Hematopoietic multipotent progenitor cell treated with erythropoietin and hydrocortisone succinate and interleukin-3 and kit ligand, for 4 days (in vitro differentiated cells): ENCODE results near the gene PTPRE.

Experiments used
- DNase-seq: peaks from one replicate; pipeline ENCODE4 v3.0.0-alpha.2; 2015

PTPRE gene

DNA sequence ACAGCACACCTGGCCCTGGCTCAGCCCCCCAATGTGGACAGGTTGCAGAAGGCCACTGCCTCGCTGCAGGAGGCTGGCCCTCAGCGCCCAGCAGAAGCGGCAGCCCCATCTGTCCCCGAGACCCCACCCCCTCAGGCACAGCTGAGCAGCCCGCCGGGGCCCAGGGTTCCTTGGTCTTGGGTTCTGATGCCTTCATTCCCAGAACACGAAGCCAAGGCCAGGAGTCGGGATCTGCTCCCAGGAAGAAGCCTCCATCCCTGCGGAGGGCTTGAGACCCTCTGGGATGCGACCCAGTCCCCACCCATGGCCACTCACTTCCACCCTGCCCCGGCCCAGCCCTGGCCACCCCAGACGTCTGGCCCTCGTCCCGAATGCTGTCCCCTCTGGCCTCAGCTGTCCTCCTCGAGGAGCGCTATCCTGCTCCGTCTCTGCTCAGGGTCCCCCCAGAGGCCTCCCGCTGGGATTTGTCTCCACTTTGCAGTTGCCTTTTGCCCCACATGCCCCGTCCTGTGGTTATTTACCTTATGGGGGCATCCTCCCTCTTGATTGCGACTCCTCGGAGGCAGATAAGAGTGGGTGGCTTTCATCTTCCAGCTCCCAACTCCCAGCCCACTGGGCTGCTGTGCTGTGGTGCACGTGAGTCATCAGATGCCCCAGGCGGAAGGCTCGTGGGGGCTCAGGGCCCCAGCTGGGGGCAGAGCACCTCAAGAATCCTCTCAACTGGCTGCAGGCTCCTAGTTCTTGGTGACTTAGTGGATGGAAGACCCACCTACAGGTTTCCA is 121.8 kb downstream of the PTPRE start:
- no peak for DNase-seq

DNA sequence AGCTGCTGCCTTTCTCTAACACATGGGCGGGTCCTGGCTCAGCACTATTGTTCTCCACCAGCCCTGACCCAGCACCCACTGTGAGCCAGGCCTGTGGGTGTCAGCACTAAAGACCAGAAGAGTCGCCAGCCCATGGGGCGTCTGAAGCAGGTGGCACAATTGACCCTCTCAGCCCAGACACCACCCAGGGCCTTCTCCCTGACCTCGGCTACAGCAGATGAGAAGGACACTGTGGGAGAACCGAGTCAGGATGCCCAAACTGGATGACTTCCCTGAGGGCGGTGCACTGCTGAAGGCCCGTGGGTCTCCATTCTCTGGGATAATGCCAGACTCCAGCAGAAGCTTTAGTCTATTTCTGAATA is 122.4 kb downstream of the PTPRE start:
- no peak for DNase-seq

DNA sequence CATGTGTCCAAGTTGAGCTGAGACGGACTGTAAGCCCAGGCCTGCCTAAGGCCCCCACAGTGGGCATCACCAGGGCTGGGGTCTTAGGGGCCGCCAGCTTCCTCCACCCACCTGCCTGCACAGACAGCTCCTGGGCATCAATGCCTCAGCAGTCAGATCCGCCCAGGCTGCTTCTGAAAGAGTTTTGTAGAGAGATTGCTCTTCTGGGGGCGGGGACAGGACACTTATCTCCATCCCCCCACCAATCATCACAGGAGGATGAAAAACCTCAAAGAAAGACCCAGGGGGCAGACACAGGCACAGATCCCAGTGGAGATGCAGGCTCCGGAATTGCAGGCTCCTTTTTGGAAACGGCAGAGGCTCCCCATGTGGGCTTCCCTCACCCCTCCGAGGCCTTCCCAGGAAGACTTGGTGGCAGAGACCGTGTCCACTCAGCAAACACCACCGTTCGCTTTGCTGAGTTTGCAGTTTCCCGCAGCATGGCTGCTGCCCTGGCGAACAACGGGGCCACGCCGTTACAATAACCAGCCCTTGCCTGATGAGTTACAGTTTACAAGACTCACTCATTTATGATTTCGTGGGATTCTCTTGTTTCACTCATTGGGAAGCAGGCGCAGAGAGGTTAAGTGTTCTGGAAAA is 122.9 kb downstream of the PTPRE start:
- DNase-seq: no peak

DNA sequence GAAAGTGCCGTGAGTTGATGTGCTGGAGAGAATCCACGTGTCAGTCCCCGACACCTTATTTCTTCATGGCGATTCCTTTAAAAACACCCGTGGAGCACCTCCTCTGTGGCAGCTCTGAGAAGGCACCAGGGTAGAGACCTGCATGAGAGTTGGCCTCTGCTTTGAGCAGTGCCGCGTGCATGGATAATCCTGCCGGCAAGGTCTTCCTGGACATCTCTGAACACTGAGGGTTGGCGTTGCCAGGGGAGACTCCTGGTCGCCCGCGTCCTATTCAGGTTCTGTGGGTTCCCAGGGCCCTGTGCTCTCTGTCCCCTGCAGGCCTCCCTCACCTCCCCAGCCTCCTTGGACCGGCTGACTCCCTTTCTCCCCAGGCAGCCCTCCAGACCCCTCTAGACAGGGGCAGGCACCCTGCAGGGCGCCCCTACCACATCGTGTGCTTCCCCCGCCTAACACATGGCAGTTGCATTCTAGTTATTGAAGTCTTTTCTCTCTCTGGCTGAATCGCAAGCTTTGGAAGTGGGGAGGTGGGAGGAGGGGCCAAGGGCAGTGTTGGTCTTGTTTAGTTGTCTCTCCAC is 123.7 kb downstream of the PTPRE start:
- no peak for DNase-seq

GRCh38 chr10:128031216-128031615 is 124.3 kb downstream of the PTPRE start:
- no peak for DNase-seq

DNA sequence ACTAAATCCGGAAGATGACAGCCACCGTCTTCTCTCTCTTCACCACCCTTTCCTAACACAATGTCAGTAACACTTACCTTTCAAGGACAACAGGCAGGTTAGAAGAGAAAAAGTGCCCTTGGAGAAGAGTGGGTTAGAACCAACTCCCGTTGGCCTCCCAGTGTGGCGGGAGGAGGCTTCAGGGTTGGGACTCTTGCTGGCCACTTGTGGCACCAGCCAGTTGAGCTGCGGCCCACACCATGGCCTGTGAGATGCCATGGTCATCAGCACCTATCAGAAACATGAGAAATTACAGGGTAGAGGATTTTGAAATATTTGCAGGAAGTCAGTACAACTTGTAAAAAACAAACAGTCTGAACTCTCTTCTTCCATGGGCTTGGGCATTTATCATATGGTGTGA is 125.6 kb downstream of the PTPRE start:
- no peak for DNase-seq

DNA sequence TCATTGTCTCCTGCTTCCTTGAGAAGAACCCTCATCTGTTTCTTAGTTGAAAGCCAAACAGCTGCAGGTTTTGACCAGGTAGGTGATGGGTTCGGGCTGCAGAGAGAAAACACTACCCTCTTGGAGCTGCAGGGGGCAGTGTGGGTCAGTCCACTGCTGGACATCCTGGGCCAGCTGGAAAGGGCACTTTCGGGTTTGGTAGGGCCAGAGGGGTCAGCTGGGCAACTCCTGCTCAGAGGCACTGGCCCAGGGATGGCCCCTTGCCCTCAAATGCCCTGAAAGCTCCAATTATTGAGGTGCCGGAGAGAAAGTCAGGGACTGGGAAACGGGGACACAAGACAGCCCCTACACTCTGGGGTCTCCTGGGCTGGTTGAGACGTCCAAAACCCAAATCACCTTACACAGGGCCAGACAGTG is 128.7 kb downstream of the PTPRE start:
- peak; percentile 62 for DNase-seq

DNA sequence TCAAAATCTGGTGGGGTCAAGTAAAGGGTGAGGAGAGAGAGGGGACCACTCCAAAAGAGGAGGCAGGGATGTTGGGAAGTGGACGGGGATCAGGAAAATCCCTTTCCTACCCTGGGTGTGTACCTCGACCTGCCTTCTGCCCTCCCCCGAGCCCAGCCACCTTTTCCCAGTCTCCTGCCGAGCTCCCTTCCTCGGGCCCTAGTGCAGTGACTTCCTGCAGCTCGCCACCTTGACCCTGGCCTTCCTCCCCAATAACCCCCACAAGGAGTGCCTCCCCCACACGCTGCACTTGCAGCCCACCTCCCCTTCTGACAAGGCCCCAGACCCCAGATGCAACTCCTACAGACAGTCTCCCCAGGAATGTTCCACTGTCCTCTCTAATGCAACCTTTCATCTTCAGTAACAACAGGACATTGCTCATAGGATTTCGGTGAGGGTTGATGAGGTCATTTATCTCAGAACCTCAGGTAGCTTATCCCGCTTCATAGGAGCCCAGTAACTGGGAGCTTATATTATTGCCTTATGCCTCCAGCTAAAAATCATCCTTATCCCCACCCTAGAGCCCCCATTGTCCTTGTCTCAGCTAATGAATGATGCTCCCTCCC is 129.2 kb downstream of the PTPRE start:
- DNase-seq: no peak

GRCh38 chr10:128036746-128037543 is 130.0 kb downstream of the PTPRE start:
- no peak for DNase-seq

DNA sequence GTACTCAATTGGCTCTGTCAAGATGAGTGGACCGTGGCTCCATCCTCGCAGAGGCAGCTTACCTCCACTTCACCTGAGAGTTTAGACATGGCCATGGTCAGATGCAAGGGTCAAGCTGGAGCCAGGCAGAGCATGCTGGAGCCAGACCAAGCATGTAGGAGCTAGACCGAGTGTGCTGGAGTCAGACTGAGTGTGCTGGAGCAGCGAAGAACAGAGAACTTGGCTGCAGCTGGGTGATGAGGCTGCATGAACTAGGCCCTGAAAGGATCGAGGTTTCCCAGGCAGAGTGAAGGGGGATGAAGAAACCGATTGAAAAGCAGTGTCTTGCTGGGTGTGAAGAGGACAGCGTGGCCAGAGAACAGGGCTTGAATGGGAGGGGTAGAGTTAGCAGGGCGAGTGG is 133.2 kb downstream of the PTPRE start:
- no peak for DNase-seq

GRCh38 chr10:128040681-128041080 is 133.8 kb downstream of the PTPRE start:
- no peak for DNase-seq

GRCh38 chr10:128042131-128042610 is 135.3 kb downstream of the PTPRE start:
- no peak for DNase-seq

GRCh38 chr10:128043259-128044045 is 136.5 kb downstream of the PTPRE start:
- DNase-seq: peak; percentile 21

GRCh38 chr10:128044186-128044585 is 137.3 kb downstream of the PTPRE start:
- DNase-seq: no peak

DNA sequence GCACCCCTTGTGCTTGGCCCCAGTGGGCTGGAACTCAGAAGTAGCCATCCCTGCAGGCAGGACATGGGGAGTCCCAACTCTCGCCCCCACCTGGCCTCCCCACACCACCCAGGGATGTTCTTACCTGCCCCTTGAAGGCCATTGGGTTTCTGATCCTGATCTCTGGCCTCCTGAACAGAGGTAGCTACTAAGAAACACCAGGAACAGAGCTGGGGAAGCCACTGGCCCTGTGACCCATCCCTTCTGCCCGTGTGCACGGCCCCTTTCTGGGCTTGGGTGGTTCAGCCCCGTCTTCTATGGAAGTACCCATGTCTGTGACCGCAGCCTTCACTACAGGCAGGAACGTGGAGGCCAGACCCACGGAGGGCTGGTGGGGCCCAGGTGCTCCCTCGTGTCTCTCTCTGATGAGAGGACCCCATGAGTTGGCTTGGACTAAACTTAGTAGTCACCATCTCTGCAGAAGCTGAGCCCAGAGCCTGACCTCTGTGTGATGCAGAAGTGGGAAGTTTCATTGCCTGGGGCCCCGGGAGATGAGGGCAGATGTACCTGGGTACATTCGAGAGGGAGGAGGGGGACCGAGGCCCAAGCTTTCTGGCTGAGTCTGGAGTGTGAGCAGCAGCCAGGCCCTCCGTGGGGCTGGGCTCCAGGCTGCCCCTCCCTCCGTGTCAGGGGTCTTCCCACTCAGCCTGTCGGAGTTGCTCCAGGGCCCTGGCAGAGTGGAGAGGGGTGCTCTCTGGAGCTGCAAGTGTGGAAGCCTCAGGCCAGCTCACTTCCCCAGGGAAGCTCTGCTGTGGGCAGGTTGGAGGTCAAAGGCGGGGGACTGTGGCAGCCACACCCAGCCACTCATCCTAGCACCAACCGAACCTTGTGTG is 138.3 kb downstream of the PTPRE start:
- DNase-seq: no peak

DNA sequence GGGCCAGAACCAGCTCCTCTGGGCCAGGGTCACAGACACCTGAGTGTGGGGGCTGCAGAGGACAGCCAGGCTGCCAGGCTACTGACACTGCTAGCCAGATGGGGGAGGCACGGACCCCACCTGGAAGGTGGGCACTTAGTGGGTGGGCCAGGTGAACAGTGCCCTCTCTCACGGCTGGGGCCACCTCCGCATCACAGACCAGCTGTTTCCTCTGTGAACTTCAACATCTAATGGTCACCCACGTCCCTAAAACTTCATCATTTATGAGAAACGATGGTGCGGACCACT is 138.9 kb downstream of the PTPRE start:
- no peak for DNase-seq

DNA sequence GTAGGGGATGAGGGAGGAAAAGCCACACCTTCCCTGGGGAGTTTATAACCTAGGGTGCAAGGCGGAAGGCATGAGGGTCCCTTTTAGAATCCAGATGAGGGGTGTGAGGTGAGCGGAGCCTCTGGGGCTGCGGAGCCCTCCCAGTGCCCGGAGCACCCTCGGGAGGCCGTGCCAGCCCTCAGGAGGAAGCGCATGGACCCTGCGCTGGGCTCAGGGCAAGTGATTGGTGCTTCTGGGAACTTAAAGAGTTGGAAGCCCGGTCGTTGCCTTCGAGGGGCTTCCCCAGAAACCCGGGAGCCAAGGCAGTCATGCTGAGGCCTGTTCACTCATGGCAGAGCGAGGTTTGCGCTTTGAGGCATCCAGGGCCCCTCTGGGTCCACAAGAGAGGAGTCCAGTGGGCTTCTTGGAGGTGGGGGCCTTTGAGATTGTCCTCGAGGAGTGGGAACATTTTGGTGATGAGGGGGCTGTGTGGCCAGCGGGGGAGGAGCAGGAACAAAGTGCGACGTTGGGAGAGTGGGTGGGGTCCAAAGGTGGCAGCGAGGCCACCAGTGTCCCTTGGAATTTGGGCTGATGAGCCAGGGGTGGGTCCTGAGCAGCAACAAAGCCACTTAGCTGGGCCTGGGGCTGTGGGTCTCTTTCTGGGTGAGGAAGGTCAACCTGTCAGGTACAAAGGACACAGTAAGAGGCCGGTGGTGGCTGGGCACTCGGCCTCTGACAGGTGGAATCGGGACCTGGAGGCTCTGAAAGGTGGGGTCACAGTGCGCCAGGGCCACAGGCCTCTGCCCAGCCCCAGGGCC is 139.5 kb downstream of the PTPRE start:
- no peak for DNase-seq

- no peak for DNase-seq
Observed at GRCh38 chr10:128046953-128047290, 140.0 kb downstream of the PTPRE start.

DNA sequence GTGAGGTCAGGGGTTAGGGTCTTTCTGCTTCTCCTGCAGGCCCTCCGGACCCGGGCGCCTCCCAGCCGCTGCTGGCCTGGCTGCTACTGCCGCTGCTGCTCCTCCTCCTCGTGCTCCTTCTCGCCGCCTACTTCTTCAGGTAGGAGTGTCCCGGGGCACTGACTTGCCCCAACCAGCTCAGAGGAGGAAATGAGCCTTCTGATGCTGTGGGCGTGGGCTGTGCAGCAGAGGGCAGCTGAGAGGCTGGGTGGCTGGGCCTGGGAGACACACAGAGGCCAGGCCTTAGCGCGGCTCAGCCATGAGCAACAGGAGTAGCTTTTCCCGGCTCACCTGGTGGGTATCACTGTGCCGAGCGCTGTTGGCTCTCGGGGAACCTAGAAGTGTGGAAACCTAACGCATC is 140.4 kb downstream of the PTPRE start:
- peak; percentile 96 for DNase-seq

- peak; percentile 77 for DNase-seq
Observed at GRCh38 chr10:128047991-128048818, 141.3 kb downstream of the PTPRE start.
